ENCODE results near the gene ANAPC5.

GRCh38 chr12:121355818-121356217 lies 3.6 kb upstream of the ANAPC5 start:
- TF ChIP-seq POLR2AphosphoS5 (IDR thresholded peaks at IDR 0.05; ENCODE audit: low read depth, low read length) (no peak), TAF1 (IDR thresholded peaks at IDR 0.05; ENCODE audit: low read depth, low read length) (no peak), POU2F2 (IDR thresholded peaks at IDR 0.05; ENCODE audit: low read depth, low read length) (no peak), POLR2A (IDR thresholded peaks at IDR 0.05; ENCODE audit: low read depth, low read length) (no peak), PAX5 (IDR thresholded peaks at IDR 0.05; ENCODE audit: insufficient read depth, low read length, severe bottlenecking) (no peak), SPI1 (IDR thresholded peaks at IDR 0.05; ENCODE audit: low read depth, low read length) (no peak)

All from GM12891 (cell line).